Neural crest cell (in vitro differentiated cells): ENCODE data around the gene KISS1R. TPM values are rescaled to one million over a fixed set of nuclear protein-coding genes. Genes with fewer than 3 reads are reported as not detected.

Source experiments
- DNase-seq: peaks from one replicate; pipeline ENCODE4 v3.0.0; 2021; ENCODE audit warnings: low read depth, mixed read lengths, low spot score
- H3K27ac Mint-ChIP-seq: one replicate; pipeline ENCODE4 v1.8.0; 2021; ENCODE audit warnings: mild to moderate bottlenecking, mixed read lengths; ENCODE audit not compliant: unreplicated experiment
- H3K27me3 Mint-ChIP-seq: 2 replicates; pipeline ENCODE4 v1.8.0; 2021; ENCODE audit warnings: low read depth, mild to moderate bottlenecking, mixed read lengths
- H3K36me3 Mint-ChIP-seq: 2 replicates; pipeline ENCODE4 v1.8.0; 2021; ENCODE audit warnings: low read depth, mild to moderate bottlenecking, mixed read lengths
- H3K4me1 Mint-ChIP-seq: 2 replicates; pipeline ENCODE4 v1.8.0; 2021; ENCODE audit warnings: mixed read lengths
- H3K4me3 Mint-ChIP-seq: one replicate; pipeline ENCODE4 v1.8.0; 2021; ENCODE audit warnings: mild to moderate bottlenecking, mixed read lengths
- H3K9me3 Mint-ChIP-seq: 2 replicates; pipeline ENCODE4 v1.8.0; 2021; ENCODE audit warnings: mixed read lengths
- total RNA-seq: library from RNA; stranded (reverse); gene quantifications from 2 replicates; pipeline ENCODE4 v1.2.1, GENCODE V29; 2021
- TF ChIP-seq, protein P1 (sequence below): fragments of 200-600 bp; sonication (generic); conservative IDR thresholded peaks from 2 replicates; pipeline ENCODE4 v1.5.0; 2021; ENCODE audit warnings: antibody characterized with exemption, mild to moderate bottlenecking

The KISS1R gene
- total RNA-seq, 1 donor from 2014 or later = 2.4 TPM

DNA sequence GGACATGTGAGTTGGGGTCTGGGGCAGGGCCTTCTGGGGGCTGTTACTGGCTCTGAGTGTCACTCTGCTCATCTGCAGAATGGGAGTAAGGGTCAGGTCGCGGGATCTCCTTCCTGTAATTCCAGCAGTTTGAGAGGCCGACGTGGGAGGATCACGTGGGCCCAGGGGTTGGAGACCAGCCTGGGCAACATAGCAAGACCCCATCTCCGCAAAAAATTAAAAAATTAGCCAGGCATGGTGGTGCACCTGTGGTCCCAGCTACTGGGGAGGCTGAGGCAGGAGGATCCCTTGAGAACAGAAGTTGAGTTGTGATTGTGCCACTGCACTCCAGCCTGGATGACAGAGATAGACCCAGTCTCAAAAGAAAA is 12.7 kb downstream of the KISS1R start:
- peak overlapping the region; percentile 49 for H3K4me3 Mint-ChIP-seq
- no peak overlapping the region for H3K27ac Mint-ChIP-seq
- peaks cover 3% of the 10 kb centered on the region for H3K27me3 Mint-ChIP-seq

DNA sequence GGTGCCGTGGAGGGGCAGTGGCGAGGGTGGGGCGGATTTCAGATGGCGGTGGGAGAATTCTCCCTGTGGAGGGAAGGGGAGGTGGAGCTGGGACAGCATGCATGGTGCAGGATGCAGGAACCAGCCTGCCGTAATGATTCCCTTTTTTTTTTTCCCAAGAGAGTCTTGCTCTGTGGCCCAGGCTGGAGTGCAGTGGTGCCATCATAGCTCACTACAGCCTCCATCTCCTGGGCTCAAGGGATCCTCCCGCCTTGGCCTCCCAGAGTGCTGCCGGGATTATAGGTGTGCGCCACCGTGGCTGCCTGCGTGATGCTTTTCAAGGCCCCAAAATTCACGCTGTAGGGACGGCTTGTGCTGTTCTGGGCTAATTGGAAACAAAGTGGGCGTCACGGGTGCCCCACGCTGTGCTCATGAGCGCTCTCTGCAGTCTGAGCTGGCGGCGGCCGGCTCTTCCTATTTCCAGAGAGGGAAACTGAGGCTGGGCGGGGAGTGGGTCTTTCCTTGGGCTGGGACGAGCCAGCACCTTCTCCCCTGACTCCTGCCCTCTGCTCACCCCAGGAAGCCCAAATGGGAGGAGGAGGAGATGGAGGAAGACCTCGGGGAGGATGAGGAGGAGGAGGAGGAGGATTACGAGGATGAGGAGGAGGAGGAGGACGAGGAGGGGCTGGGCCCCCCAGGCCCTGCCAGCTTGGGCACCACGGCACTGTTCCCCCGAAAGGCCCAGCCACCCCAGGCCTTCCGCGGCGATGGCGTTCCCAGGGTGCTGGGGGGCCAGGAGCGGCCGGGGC is 14.9 kb downstream of the KISS1R start:
- Mint-ChIP-seq H3K4me1 (peaks cover 4% of the 10 kb centered on the region), H3K27ac (no peak overlapping the region), H3K9me3 (no peaks in the 10 kb centered on the region), H3K36me3 (peaks cover under 1% of the 10 kb centered on the region), H3K27me3 (peaks cover 7% of the 10 kb centered on the region), H3K4me3 (peak overlapping the region; percentile 62)
- no peak for DNase-seq
- TF ChIP-seq, protein P1, sequence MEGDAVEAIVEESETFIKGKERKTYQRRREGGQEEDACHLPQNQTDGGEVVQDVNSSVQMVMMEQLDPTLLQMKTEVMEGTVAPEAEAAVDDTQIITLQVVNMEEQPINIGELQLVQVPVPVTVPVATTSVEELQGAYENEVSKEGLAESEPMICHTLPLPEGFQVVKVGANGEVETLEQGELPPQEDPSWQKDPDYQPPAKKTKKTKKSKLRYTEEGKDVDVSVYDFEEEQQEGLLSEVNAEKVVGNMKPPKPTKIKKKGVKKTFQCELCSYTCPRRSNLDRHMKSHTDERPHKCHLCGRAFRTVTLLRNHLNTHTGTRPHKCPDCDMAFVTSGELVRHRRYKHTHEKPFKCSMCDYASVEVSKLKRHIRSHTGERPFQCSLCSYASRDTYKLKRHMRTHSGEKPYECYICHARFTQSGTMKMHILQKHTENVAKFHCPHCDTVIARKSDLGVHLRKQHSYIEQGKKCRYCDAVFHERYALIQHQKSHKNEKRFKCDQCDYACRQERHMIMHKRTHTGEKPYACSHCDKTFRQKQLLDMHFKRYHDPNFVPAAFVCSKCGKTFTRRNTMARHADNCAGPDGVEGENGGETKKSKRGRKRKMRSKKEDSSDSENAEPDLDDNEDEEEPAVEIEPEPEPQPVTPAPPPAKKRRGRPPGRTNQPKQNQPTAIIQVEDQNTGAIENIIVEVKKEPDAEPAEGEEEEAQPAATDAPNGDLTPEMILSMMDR = no peak

More for the DNA sequence above, 12.7 kb downstream of the KISS1R start:
- no peak for DNase-seq
- Mint-ChIP-seq H3K36me3 (no peaks in the 10 kb centered on the region), H3K9me3 (no peaks in the 10 kb centered on the region), H3K4me1 (peaks cover 4% of the 10 kb centered on the region)
- TF ChIP-seq, protein P1 = no peak

DNA sequence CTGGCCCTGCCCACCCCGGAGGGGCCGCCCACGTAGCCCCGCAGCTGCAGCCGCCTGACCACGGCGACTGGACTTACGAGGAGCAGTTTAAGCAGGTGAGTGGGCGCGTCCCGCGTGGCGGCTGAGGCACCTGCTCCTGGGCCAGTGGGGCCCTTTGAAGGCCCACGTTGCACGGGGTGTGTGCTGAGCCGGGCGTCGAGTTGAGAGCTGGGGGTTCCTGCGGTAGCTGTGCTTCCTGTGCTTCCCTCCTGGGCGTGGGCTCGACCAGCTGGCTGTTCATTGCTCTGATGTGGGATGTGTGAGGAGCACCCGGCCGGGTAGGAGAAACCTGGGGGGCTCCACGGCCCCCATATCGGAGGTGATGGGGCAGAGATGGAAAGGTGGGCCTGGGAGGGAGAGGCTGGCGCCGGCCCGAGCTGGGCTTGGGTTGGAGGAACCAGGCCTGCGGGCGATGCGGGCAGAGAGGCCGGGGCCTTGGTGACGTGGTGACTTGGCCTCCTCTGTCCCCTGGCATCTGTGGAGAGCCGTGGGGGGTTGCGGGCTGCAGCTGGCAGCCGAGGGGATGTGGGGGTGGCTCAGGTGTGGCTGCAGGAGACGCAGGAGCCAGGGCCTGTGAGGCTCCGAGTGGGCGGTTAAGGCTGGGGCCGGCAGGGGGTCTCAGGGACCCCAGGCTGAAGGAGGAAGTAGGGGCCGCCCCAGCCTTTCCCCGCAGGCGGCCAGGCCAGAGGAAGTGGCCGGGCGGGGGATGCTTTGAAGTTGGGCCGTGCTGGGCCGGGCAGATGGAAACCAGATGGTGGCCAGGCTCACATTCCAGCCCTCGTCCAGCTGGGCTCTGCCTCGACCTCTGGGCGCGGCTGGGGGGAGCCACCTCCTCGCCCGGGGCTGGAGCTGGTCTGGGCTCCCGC is 15.8 kb downstream of the KISS1R start:
- H3K4me1 Mint-ChIP-seq = peaks cover 4% of the 10 kb centered on the region
- H3K9me3 Mint-ChIP-seq = no peaks in the 10 kb centered on the region
- DNase-seq = peak; percentile 56
- peaks cover 11% of the 10 kb centered on the region for H3K27me3 Mint-ChIP-seq
- H3K36me3 Mint-ChIP-seq = peaks cover 5% of the 10 kb centered on the region
- H3K27ac Mint-ChIP-seq = peak overlapping the region; percentile 94
- peak overlapping the region; percentile 44 for H3K4me3 Mint-ChIP-seq
- TF ChIP-seq, protein P1 = no peak

DNA sequence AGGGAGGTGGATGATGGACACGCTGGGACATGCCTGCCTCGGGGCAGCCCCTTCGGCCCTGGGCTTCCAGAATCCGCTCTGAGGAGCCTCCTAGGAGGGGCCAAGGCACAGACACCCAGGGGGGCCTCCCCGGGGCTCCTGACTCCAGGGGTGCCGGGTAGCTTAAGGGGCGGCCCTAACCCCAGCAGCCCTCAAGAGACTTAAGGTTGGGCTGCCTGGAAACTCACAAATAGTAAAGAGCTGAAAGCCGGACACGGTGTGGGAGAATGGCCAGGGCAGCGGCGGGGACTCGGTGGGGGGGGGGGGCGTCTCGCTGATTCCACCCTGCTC is 16.4 kb downstream of the KISS1R start:
- H3K27ac Mint-ChIP-seq = no peak overlapping the region
- peaks cover 4% of the 10 kb centered on the region for H3K4me1 Mint-ChIP-seq
- peaks cover 8% of the 10 kb centered on the region for H3K36me3 Mint-ChIP-seq
- TF ChIP-seq, protein P1 = no peak
- peak overlapping the region; percentile 56 for H3K4me3 Mint-ChIP-seq
- H3K9me3 Mint-ChIP-seq = no peaks in the 10 kb centered on the region
- peaks cover 14% of the 10 kb centered on the region for H3K27me3 Mint-ChIP-seq
- no peak for DNase-seq

DNA sequence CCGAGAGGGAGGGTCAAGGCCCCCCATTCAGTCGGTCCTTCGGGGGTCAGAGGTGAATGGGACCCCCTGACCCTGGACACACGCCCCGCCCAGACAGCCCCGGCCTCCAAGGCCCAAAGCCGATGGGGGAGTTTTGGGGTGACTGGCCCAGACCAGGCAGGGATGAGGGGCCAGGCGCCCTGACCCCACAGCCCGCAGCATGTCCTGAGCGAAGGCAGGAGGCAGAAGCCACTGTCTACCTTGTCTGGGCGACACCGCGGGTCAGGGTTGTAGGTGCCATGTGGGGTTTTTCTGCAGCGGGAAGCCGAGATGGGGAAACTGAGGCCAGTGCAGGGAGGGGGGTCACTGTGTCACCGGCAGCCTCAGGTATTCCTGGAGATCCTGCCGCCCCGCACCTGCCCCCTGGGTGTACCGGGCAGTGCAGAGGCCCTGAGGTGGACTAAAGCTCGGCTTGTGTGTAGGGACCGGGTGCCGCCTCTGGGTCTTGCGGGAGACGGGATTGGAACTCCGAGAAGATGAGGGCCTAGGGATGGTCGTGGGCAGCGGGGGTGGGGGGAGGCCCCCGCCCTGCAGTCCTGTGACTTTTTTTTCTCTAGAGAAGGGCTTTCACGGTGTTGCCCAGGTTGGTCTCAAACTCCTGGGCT is 17.2 kb downstream of the KISS1R start:
- H3K4me3 Mint-ChIP-seq = no peak overlapping the region
- TF ChIP-seq, protein P1 = no peak
- peaks cover 5% of the 10 kb centered on the region for H3K4me1 Mint-ChIP-seq
- H3K36me3 Mint-ChIP-seq = peaks cover 8% of the 10 kb centered on the region
- DNase-seq = no peak
- H3K27me3 Mint-ChIP-seq = peaks cover 16% of the 10 kb centered on the region
- no peaks in the 10 kb centered on the region for H3K9me3 Mint-ChIP-seq
- no peak overlapping the region for H3K27ac Mint-ChIP-seq
